ENCODE data around the gene NDE1. TPM values are rescaled to one million over a fixed set of nuclear protein-coding genes. Genes with fewer than 3 reads are reported as not detected.
"Not testable (repeated sequence)": the region's sequence is repeated elsewhere in the genome, so short reads cannot be mapped to it uniquely, and the experiment has no call there.

The NDE1 gene
- total and polyA plus RNA-seq, 5 donors from 2014 or later: 32.5 to 146 (median 43.1) TPM

- DNase-seq: no peak
- H3K27ac ChIP-seq (ENCODE audit: insufficient read depth, low read length, poor library complexity, severe bottlenecking): no peak overlapping the region
- no peaks in the 10 kb centered on the region for H3K27me3 ChIP-seq (ENCODE audit: control insufficient read depth, insufficient read depth, low read length)
- Mint-ChIP-seq H3K27ac (no peak overlapping the region), H3K36me3 (peaks cover 37% of the 10 kb centered on the region), H3K4me3 (no peak overlapping the region), H3K27me3 (no peaks in the 10 kb centered on the region), H3K9me3 (no peaks in the 10 kb centered on the region), H3K4me1 (peaks cover 0 to 7% (median 3%) of the 10 kb centered on the region in 4 donors)
- peaks cover 94% of the 10 kb centered on the region for H3K36me3 ChIP-seq (ENCODE audit: control insufficient read depth, insufficient read depth, low read length)
- no peaks in the 10 kb centered on the region for H3K9me3 ChIP-seq (ENCODE audit: control insufficient read depth in 2 of 2, low read length in 2 of 2)
- H3K4me3 ChIP-seq (ENCODE audit: low read depth, low read length): no peak overlapping the region
- no peaks in the 10 kb centered on the region for H3K4me1 ChIP-seq (ENCODE audit: control insufficient read depth, insufficient read depth, low read length, poor library complexity, severe bottlenecking)
- no peak for ATAC-seq (ENCODE audit: low read depth in 2 of 2)
These were observed 40.3 kb downstream of the NDE1 start for GRCh38 chr16:15690296-15690695.

GRCh38 chr16:15691046-15691445 lies 41.0 kb downstream of the NDE1 start:
- Histone ChIP-seq H3K4me3 (ENCODE audit: low read depth, low read length) (no peak overlapping the region), H3K9me3 (ENCODE audit: control insufficient read depth in 2 of 2, low read length in 2 of 2) (no peaks in the 10 kb centered on the region), H3K27ac (ENCODE audit: insufficient read depth, low read length, poor library complexity, severe bottlenecking) (no peak overlapping the region), H3K27me3 (ENCODE audit: control insufficient read depth, insufficient read depth, low read length) (no peaks in the 10 kb centered on the region), H3K4me1 (ENCODE audit: control insufficient read depth, insufficient read depth, low read length, poor library complexity, severe bottlenecking) (no peaks in the 10 kb centered on the region), H3K36me3 (ENCODE audit: control insufficient read depth, insufficient read depth, low read length) (peaks cover 93% of the 10 kb centered on the region)
- Mint-ChIP-seq H3K27ac (peak overlapping the region in 1 of 3 donors; percentile 78), H3K27me3 (no peaks in the 10 kb centered on the region), H3K4me1 (peaks cover 0 to 4% (median 2%) of the 10 kb centered on the region in 4 donors), H3K9me3 (no peaks in the 10 kb centered on the region), H3K36me3 (peaks cover 41% of the 10 kb centered on the region), H3K4me3 (no peak overlapping the region)
- ATAC-seq (ENCODE audit: low read depth in 2 of 2): no peak
- no peak for DNase-seq

GRCh38 chr16:15692508-15692907 lies 42.5 kb downstream of the NDE1 start:
- H3K4me1 Mint-ChIP-seq, H3K27ac Mint-ChIP-seq: not testable (repeated sequence)

GRCh38 chr16:15694499-15694898 lies 44.5 kb downstream of the NDE1 start:
- H3K27ac Mint-ChIP-seq: peak overlapping the region in 1 of 3 donors; percentile 38
- no peak overlapping the region for H3K4me3 Mint-ChIP-seq
- DNase-seq: no peak
- no peaks in the 10 kb centered on the region for H3K4me1 ChIP-seq (ENCODE audit: control insufficient read depth, insufficient read depth, low read length, poor library complexity, severe bottlenecking)
- no peak overlapping the region for H3K4me3 ChIP-seq (ENCODE audit: low read depth, low read length)
- no peak for ATAC-seq (ENCODE audit: low read depth in 2 of 2)
- H3K36me3 Mint-ChIP-seq: peaks cover 29% of the 10 kb centered on the region
- no peaks in the 10 kb centered on the region for H3K27me3 ChIP-seq (ENCODE audit: control insufficient read depth, insufficient read depth, low read length)
- no peak overlapping the region for H3K27ac ChIP-seq (ENCODE audit: insufficient read depth, low read length, poor library complexity, severe bottlenecking)
- peaks cover 96% of the 10 kb centered on the region for H3K36me3 ChIP-seq (ENCODE audit: control insufficient read depth, insufficient read depth, low read length)
- no peaks in the 10 kb centered on the region for H3K9me3 ChIP-seq (ENCODE audit: control insufficient read depth in 2 of 2, low read length in 2 of 2)
- H3K4me1 Mint-ChIP-seq: no peaks in the 10 kb centered on the region
- H3K9me3 Mint-ChIP-seq: no peaks in the 10 kb centered on the region
- H3K27me3 Mint-ChIP-seq: no peaks in the 10 kb centered on the region

More at GRCh38 chr16:15692508-15692907, 42.5 kb downstream of the NDE1 start:
- H3K9me3 Mint-ChIP-seq; H3K27me3 ChIP-seq (ENCODE audit: control insufficient read depth, insufficient read depth, low read length); H3K9me3 ChIP-seq (ENCODE audit: control insufficient read depth in 2 of 2, low read length in 2 of 2); H3K4me1 ChIP-seq (ENCODE audit: control insufficient read depth, insufficient read depth, low read length, poor library complexity, severe bottlenecking); DNase-seq; H3K27me3 Mint-ChIP-seq; ATAC-seq (ENCODE audit: low read depth in 2 of 2); H3K27ac ChIP-seq (ENCODE audit: insufficient read depth, low read length, poor library complexity, severe bottlenecking); H3K4me3 Mint-ChIP-seq; H3K4me3 ChIP-seq (ENCODE audit: low read depth, low read length): not testable (repeated sequence)
- peaks cover 35% of the 10 kb centered on the region for H3K36me3 Mint-ChIP-seq
- peaks cover 93% of the 10 kb centered on the region for H3K36me3 ChIP-seq (ENCODE audit: control insufficient read depth, insufficient read depth, low read length)

GRCh38 chr16:15699819-15700218 lies 49.8 kb downstream of the NDE1 start:
- no peak overlapping the region for H3K27ac Mint-ChIP-seq
- Histone ChIP-seq H3K36me3 (ENCODE audit: control insufficient read depth, insufficient read depth, low read length) (peaks cover 80% of the 10 kb centered on the region), H3K4me1 (ENCODE audit: control insufficient read depth, insufficient read depth, low read length, poor library complexity, severe bottlenecking) (no peaks in the 10 kb centered on the region), H3K27me3 (ENCODE audit: control insufficient read depth, insufficient read depth, low read length) (no peaks in the 10 kb centered on the region), H3K4me3 (ENCODE audit: low read depth, low read length) (no peak overlapping the region), H3K9me3 (ENCODE audit: control insufficient read depth in 2 of 2, low read length in 2 of 2) (no peaks in the 10 kb centered on the region), H3K27ac (ENCODE audit: insufficient read depth, low read length, poor library complexity, severe bottlenecking) (no peak overlapping the region)
- H3K27me3 Mint-ChIP-seq: no peaks in the 10 kb centered on the region
- peaks cover 0 to 1% (median 0%) of the 10 kb centered on the region in 7 donors for H3K9me3 Mint-ChIP-seq
- H3K4me1 Mint-ChIP-seq: peaks cover 5 to 14% (median 11%) of the 10 kb centered on the region in 4 donors
- H3K36me3 Mint-ChIP-seq: peaks cover 33% of the 10 kb centered on the region
- ATAC-seq (ENCODE audit: low read depth in 2 of 2) (no peak), DNase-seq (no peak)
- no peak overlapping the region for H3K4me3 Mint-ChIP-seq

GRCh38 chr16:15701367-15701766 lies 51.3 kb downstream of the NDE1 start:
- H3K36me3 Mint-ChIP-seq: peaks cover 27% of the 10 kb centered on the region
- no peak for DNase-seq
- ATAC-seq (ENCODE audit: low read depth in 2 of 2): no peak
- Histone ChIP-seq H3K9me3 (ENCODE audit: control insufficient read depth in 2 of 2, low read length in 2 of 2) (no peaks in the 10 kb centered on the region), H3K4me3 (ENCODE audit: low read depth, low read length) (no peak overlapping the region), H3K36me3 (ENCODE audit: control insufficient read depth, insufficient read depth, low read length) (peaks cover 70% of the 10 kb centered on the region), H3K27me3 (ENCODE audit: control insufficient read depth, insufficient read depth, low read length) (no peaks in the 10 kb centered on the region), H3K27ac (ENCODE audit: insufficient read depth, low read length, poor library complexity, severe bottlenecking) (no peak overlapping the region), H3K4me1 (ENCODE audit: control insufficient read depth, insufficient read depth, low read length, poor library complexity, severe bottlenecking) (no peaks in the 10 kb centered on the region)
- H3K27ac Mint-ChIP-seq: no peak overlapping the region
- no peak overlapping the region for H3K4me3 Mint-ChIP-seq
- H3K4me1 Mint-ChIP-seq: peaks cover 5 to 21% (median 14%) of the 10 kb centered on the region in 4 donors
- H3K9me3 Mint-ChIP-seq: peaks cover 0 to 1% (median 0%) of the 10 kb centered on the region in 7 donors
- H3K27me3 Mint-ChIP-seq: no peaks in the 10 kb centered on the region

- DNase-seq: no peak
- Histone ChIP-seq H3K4me1 (ENCODE audit: control insufficient read depth, insufficient read depth, low read length, poor library complexity, severe bottlenecking) (no peaks in the 10 kb centered on the region), H3K36me3 (ENCODE audit: control insufficient read depth, insufficient read depth, low read length) (peaks cover 65% of the 10 kb centered on the region), H3K27me3 (ENCODE audit: control insufficient read depth, insufficient read depth, low read length) (no peaks in the 10 kb centered on the region), H3K4me3 (ENCODE audit: low read depth, low read length) (no peak overlapping the region), H3K9me3 (ENCODE audit: control insufficient read depth in 2 of 2, low read length in 2 of 2) (no peaks in the 10 kb centered on the region), H3K27ac (ENCODE audit: insufficient read depth, low read length, poor library complexity, severe bottlenecking) (no peak overlapping the region)
- Mint-ChIP-seq H3K27me3 (no peaks in the 10 kb centered on the region), H3K9me3 (peaks cover 0 to 1% (median 0%) of the 10 kb centered on the region in 7 donors), H3K36me3 (peaks cover 27% of the 10 kb centered on the region), H3K27ac (peak overlapping the region in 1 of 3 donors; percentile 64), H3K4me3 (no peak overlapping the region), H3K4me1 (peaks cover 5 to 21% (median 14%) of the 10 kb centered on the region in 4 donors)
- no peak for ATAC-seq (ENCODE audit: low read depth in 2 of 2)
These were observed 52.2 kb downstream of the NDE1 start for GRCh38 chr16:15701975-15702970.
